ENCODE measurements around the gene WIF1. TPM values are rescaled to one million over a fixed set of nuclear protein-coding genes. Genes with fewer than 3 reads are reported as not detected.
A peak's percentile ranks its signal among the peaks of the same experiment; 100 is the strongest.

The WIF1 gene
- total RNA-seq, 4 donors from 2014 or later, result not detected

DNA sequence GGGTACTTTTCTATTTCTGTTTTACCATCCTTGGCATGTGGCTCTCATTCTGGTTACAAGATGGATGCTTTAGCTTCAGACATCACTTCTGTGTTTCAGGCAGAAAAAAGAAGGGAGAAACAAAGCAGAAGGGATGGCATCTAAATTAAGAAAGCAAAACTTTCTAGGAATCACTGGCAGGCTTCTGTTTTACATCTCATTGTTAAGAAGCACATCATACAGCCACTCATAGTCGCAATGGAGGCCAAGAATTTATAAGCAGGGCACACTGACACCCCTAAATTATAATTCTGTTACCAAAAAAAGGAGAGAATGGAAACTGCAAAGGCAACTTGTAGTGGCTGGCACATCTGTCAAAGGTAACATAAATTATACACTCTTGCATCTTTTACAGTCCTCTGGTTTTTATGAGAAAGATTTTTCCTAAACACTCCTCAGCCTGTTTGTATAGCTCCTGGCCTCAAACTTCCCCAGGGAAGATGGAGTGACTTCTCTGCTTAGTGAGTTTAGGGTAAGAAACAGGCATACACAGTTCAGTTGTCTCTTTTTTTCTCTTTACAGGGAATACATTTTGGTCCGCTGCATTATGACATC is 26.3 kb upstream of the WIF1 start:
- peaks cover 28% of the 10 kb centered on the region for H3K27me3 ChIP-seq
- H3K4me3 ChIP-seq, result no peak overlapping the region
- no peaks in the 10 kb centered on the region for H3K36me3 ChIP-seq
- TF ChIP-seq, protein P1, sequence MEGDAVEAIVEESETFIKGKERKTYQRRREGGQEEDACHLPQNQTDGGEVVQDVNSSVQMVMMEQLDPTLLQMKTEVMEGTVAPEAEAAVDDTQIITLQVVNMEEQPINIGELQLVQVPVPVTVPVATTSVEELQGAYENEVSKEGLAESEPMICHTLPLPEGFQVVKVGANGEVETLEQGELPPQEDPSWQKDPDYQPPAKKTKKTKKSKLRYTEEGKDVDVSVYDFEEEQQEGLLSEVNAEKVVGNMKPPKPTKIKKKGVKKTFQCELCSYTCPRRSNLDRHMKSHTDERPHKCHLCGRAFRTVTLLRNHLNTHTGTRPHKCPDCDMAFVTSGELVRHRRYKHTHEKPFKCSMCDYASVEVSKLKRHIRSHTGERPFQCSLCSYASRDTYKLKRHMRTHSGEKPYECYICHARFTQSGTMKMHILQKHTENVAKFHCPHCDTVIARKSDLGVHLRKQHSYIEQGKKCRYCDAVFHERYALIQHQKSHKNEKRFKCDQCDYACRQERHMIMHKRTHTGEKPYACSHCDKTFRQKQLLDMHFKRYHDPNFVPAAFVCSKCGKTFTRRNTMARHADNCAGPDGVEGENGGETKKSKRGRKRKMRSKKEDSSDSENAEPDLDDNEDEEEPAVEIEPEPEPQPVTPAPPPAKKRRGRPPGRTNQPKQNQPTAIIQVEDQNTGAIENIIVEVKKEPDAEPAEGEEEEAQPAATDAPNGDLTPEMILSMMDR (IDR thresholded peaks at IDR 0.05), result no peak
- TF ChIP-seq EP300 (IDR thresholded peaks at IDR 0.05; ENCODE audit: low read depth) (no peak), POLR2A (IDR thresholded peaks at IDR 0.05) (no peak), POLR2AphosphoS5 (IDR thresholded peaks at IDR 0.05) (peak in 2 of 3 donors; percentile 10 to 54)
- no peak for DNase-seq
- H3K27ac ChIP-seq, result no peak overlapping the region
- H3K4me1 ChIP-seq, result no peaks in the 10 kb centered on the region
- 55 to 60% methylated on average over 1 to 2 of the region's 2 CpGs for WGBS, 2 donors (ENCODE audit: low coverage in 1 of 2)
- intact Hi-C loops (cut with DNase I; ENCODE audit: low total_unique reads), result no loop called here
- H3K9me3 ChIP-seq, result no peaks in the 10 kb centered on the region
- in situ Hi-C loops (cut with MboI; ENCODE audit: low pct_ligation_motif_present in 1 of 4, low pct_unique_long_range_greater_than_20kb in 1 of 4, low sequenced_read_pairs in 3 of 4), result no loop called here

DNA sequence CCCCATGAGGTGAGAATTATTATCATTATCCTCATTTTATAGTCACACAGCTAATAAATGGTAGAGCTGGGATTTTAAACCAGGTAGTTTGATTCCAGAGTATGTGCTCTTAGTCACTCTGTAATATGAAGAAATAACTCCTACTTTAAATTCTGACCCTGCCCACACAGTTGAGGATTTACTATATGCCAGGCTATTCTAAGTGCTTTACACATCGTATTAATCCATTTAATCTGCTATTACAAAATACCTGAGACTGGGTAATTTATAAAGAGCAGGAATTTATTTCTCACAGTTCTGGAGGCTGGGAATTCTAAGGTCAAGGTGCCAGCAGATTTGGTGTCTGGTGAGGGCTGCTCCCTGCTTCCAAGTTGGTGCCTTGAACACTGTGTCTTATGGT is 19.6 kb upstream of the WIF1 start:
- intact Hi-C loops (cut with DNase I; ENCODE audit: low total_unique reads), result loop anchor here (2.0 kb wide), 1 partner anchor 50 kb away; no protein-coding TSS in a partner anchor
- H3K4me3 ChIP-seq, result no peak overlapping the region
- no peak for DNase-seq
- H3K4me1 ChIP-seq, result no peaks in the 10 kb centered on the region
- no peak overlapping the region for H3K27ac ChIP-seq
- H3K27me3 ChIP-seq, result peaks cover 37% of the 10 kb centered on the region
- TF ChIP-seq, protein P1 (IDR thresholded peaks at IDR 0.05), result no peak
- TF ChIP-seq POLR2AphosphoS5 (IDR thresholded peaks at IDR 0.05) (no peak), POLR2A (IDR thresholded peaks at IDR 0.05) (no peak), EP300 (IDR thresholded peaks at IDR 0.05; ENCODE audit: low read depth) (no peak)
- no peaks in the 10 kb centered on the region for H3K36me3 ChIP-seq
- in situ Hi-C loops (cut with MboI; ENCODE audit: low pct_ligation_motif_present in 1 of 4, low pct_unique_long_range_greater_than_20kb in 1 of 4, low sequenced_read_pairs in 3 of 4), result no loop called here
- peaks cover 0 to 3% of the 10 kb centered on the region in 2 donors for H3K9me3 ChIP-seq
- 86 to 88% methylated on average over 1 of the region's 1 CpG for WGBS, 2 donors (ENCODE audit: low coverage in 1 of 2)

DNA sequence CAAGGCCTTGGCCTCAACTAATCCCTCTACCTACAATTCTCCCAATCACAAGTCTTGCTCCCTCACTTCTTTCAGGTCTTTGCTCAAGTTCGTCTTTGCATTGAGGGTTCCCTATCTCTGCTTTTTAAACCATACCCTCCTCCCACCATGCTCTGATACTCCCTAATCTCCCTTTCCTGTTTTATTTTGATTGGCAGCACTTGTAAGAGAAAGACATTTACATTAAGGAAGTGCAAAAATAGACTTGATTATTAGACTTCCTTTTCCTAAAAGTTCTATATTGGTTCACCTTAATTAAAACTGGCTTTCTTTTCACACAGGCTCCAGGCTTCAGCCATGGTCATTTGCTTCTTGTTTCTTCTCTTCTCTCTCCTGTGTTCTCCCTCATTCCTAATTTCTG is 18.3 kb upstream of the WIF1 start:
- peaks cover 0 to 3% of the 10 kb centered on the region in 2 donors for H3K9me3 ChIP-seq
- H3K36me3 ChIP-seq, result no peaks in the 10 kb centered on the region
- DNase-seq, result no peak
- peaks cover 34% of the 10 kb centered on the region for H3K27me3 ChIP-seq
- intact Hi-C loops (cut with DNase I; ENCODE audit: low total_unique reads), result no loop called here
- no peaks in the 10 kb centered on the region for H3K4me1 ChIP-seq
- WGBS, 2 donors (ENCODE audit: low coverage in 1 of 2), result 71 to 85% methylated on average over 1 of the region's 1 CpG
- H3K4me3 ChIP-seq, result no peak overlapping the region
- TF ChIP-seq, protein P1 (IDR thresholded peaks at IDR 0.05), result no peak
- TF ChIP-seq EP300 (IDR thresholded peaks at IDR 0.05; ENCODE audit: low read depth), result no peak
- H3K27ac ChIP-seq, result no peak overlapping the region
- in situ Hi-C loops (cut with MboI; ENCODE audit: low pct_ligation_motif_present in 1 of 4, low pct_unique_long_range_greater_than_20kb in 1 of 4, low sequenced_read_pairs in 3 of 4), result no loop called here

DNA sequence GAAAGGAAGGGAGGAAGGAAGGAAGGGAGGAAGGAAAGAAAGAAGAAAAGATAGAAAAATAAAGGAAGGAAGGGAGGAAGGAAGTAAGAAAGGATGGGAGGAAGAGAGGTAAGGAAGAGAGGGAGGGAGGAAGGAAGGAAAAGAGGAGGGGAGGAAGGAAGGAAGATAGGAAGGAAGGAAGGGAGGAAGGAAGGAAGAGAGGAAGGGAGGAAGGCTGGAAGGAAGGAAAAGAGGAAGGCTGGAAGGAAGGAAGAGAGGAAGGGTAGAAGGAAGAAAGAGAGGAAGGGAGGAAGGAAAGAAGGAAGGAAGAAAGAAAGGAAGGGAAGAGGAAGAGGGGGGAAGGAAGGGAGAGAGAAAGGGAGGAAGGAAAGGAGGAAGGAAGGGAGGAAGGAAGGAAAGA is 12.8 kb upstream of the WIF1 start:
- H3K9me3 ChIP-seq, result peaks cover 0 to 3% of the 10 kb centered on the region in 2 donors
- TF ChIP-seq POLR2AphosphoS5 (IDR thresholded peaks at IDR 0.05) (no peak), POLR2A (IDR thresholded peaks at IDR 0.05) (no peak), EP300 (IDR thresholded peaks at IDR 0.05; ENCODE audit: low read depth) (no peak)
- TF ChIP-seq, protein P1 (IDR thresholded peaks at IDR 0.05), result no peak
- intact Hi-C loops (cut with DNase I; ENCODE audit: low total_unique reads), result no loop called here
- H3K27ac ChIP-seq, result no peak overlapping the region
- H3K27me3 ChIP-seq, result peaks cover 28% of the 10 kb centered on the region
- no peak overlapping the region for H3K4me3 ChIP-seq
- in situ Hi-C loops (cut with MboI; ENCODE audit: low pct_ligation_motif_present in 1 of 4, low pct_unique_long_range_greater_than_20kb in 1 of 4, low sequenced_read_pairs in 3 of 4), result no loop called here
- H3K4me1 ChIP-seq, result no peaks in the 10 kb centered on the region
- DNase-seq, result no peak
- H3K36me3 ChIP-seq, result no peaks in the 10 kb centered on the region
